Keratinocyte (primary cell): ENCODE results near the gene FTO.

Experiments
- EZH2 ChIP-seq: IDR thresholded peaks from one replicate; pipeline ENCODE4 v1.6.1; 2012; ENCODE audit warnings: inconsistent platforms, mild to moderate bottlenecking, low read length, moderate library complexity
- TF ChIP-seq, protein P1 (sequence below), 3 experiments: IDR thresholded peaks in 1 of 3; conservative IDR thresholded peaks in 1 of 3; optimal IDR thresholded peaks in 1 of 3; 2 replicates in 2 of 3; 3 replicates in 1 of 3; pipeline versions ENCODE3 to v1.5.1; 2011; ENCODE audit warnings: low read length in 3 of 3, mild to moderate bottlenecking in 3 of 3, moderate library complexity in 2 of 3, control low read depth in 1 of 3, inconsistent platforms in 1 of 3; ENCODE audit not compliant: insufficient read depth in 2 of 3; ENCODE audit errors: extremely low read depth in 1 of 3

- TF ChIP-seq, protein P1, sequence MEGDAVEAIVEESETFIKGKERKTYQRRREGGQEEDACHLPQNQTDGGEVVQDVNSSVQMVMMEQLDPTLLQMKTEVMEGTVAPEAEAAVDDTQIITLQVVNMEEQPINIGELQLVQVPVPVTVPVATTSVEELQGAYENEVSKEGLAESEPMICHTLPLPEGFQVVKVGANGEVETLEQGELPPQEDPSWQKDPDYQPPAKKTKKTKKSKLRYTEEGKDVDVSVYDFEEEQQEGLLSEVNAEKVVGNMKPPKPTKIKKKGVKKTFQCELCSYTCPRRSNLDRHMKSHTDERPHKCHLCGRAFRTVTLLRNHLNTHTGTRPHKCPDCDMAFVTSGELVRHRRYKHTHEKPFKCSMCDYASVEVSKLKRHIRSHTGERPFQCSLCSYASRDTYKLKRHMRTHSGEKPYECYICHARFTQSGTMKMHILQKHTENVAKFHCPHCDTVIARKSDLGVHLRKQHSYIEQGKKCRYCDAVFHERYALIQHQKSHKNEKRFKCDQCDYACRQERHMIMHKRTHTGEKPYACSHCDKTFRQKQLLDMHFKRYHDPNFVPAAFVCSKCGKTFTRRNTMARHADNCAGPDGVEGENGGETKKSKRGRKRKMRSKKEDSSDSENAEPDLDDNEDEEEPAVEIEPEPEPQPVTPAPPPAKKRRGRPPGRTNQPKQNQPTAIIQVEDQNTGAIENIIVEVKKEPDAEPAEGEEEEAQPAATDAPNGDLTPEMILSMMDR (optimal IDR thresholded peaks at IDR 0.05 in 1 of 3, IDR thresholded peaks at IDR 0.05 in 1 of 3, conservative IDR thresholded peaks at IDR 0.05 in 1 of 3; ENCODE audit: extremely low read depth in 1 of 3, insufficient read depth in 2 of 3, low read length in 3 of 3) = no peak
- no peak for TF ChIP-seq EZH2
Observed at GRCh38 chr16:53881371-53881770, 177.4 kb downstream of the FTO start.
